HUES64 (cell line): ENCODE measurements around the gene RAB31.
"Not testable (repeated sequence)": the region's sequence is repeated elsewhere in the genome, so short reads cannot be mapped to it uniquely, and the experiment has no call there.

ENCODE experiments used
- H3K27ac ChIP-seq: 2 replicates; pipeline ENCODE4 v1.7.0; 2013; ENCODE audit warnings: low read depth, low read length, inconsistent platforms
- H3K27me3 ChIP-seq: 2 replicates; pipeline ENCODE4 v1.6.1; 2013; ENCODE audit warnings: mild to moderate bottlenecking, low read length; ENCODE audit not compliant: insufficient read depth
- H3K36me3 ChIP-seq: 2 replicates; pipeline ENCODE4 v1.6.1; 2013; ENCODE audit warnings: mild to moderate bottlenecking, low read length; ENCODE audit not compliant: insufficient read depth
- H3K4me1 ChIP-seq: 2 replicates; pipeline ENCODE4 v1.6.1; 2013; ENCODE audit warnings: mild to moderate bottlenecking, low read length, moderate library complexity; ENCODE audit not compliant: insufficient read depth
- H3K4me3 ChIP-seq: 2 replicates; pipeline ENCODE4 v1.5.1; 2013; ENCODE audit warnings: mild to moderate bottlenecking, low read length, moderate library complexity
- H3K9ac ChIP-seq: 2 replicates; pipeline ENCODE4 v1.6.1; 2013; ENCODE audit warnings: mild to moderate bottlenecking, low read depth, low read length
- H3K9me3 ChIP-seq: 2 replicates; pipeline ENCODE4 v1.6.1; 2013; ENCODE audit warnings: low read depth, low read length; ENCODE audit not compliant: insufficient read depth
- WGBS: fragments of 150-250, 120-280 bp; methylation state at CpG from one replicate; pipeline ENCODE4 v1.1.7; 2013; ENCODE audit warnings: missing lambda C conversion rate; 5-methylcytosine and 5-hydroxymethylcytosine counted together

Gene RAB31

GRCh38 chr18:9885170-9886004 lies 177.3 kb downstream of the RAB31 start, which contains the start of gene TXNDC2:
Gene TXNDC2, plus strand, starts transcription at chr18:9885973. Its CDS starts 708 bp downstream, at chr18:9886681.
- Histone ChIP-seq H3K27ac (no peak within 1 kb of the TSS), H3K27me3 (no peaks in the 10 kb centered on the region), H3K4me3 (no peak within 1 kb of the TSS), H3K36me3 (no peaks in the 10 kb centered on the region), H3K4me1 (no peaks in the 10 kb centered on the region), H3K9ac (no peak within 1 kb of the TSS), H3K9me3 (no peaks in the 10 kb centered on the region)
- WGBS = 92% methylated on average over 7 of the region's 8 CpGs

GRCh38 chr18:9886005-9886348 lies 177.9 kb downstream of the RAB31 start:
- Histone ChIP-seq H3K27ac (no peak overlapping the region), H3K36me3 (no peaks in the 10 kb centered on the region), H3K4me1 (no peaks in the 10 kb centered on the region), H3K27me3 (no peaks in the 10 kb centered on the region), H3K9me3 (no peaks in the 10 kb centered on the region), H3K4me3 (no peak overlapping the region), H3K9ac (no peak overlapping the region)
- WGBS = 94% methylated on average over 3 of the region's 3 CpGs

- Histone ChIP-seq H3K27ac (no peak overlapping the region), H3K4me3 (no peak overlapping the region), H3K36me3 (no peaks in the 10 kb centered on the region), H3K9ac (no peak overlapping the region), H3K27me3 (no peaks in the 10 kb centered on the region), H3K9me3 (no peaks in the 10 kb centered on the region), H3K4me1 (no peaks in the 10 kb centered on the region)
- 91% methylated on average over 4 of the region's 5 CpGs for WGBS
Observed at GRCh38 chr18:9887992-9888391, 179.9 kb downstream of the RAB31 start.

GRCh38 chr18:9890196-9890595 lies 182.1 kb downstream of the RAB31 start:
- Histone ChIP-seq H3K4me1 (no peaks in the 10 kb centered on the region), H3K36me3 (no peaks in the 10 kb centered on the region), H3K9ac (no peak overlapping the region), H3K27ac (no peak overlapping the region), H3K4me3 (no peak overlapping the region), H3K27me3 (no peaks in the 10 kb centered on the region), H3K9me3 (no peaks in the 10 kb centered on the region)
- 97% methylated on average over 5 of the region's 5 CpGs for WGBS

- Histone ChIP-seq H3K9ac (no peak overlapping the region), H3K9me3 (no peaks in the 10 kb centered on the region), H3K27ac (no peak overlapping the region), H3K4me1 (no peaks in the 10 kb centered on the region), H3K36me3 (no peaks in the 10 kb centered on the region), H3K27me3 (no peaks in the 10 kb centered on the region), H3K4me3 (no peak overlapping the region)
- WGBS = no CpG with 5 or more reads among the region's 1 CpG
Observed at GRCh38 chr18:9890957-9891356, 182.9 kb downstream of the RAB31 start.

GRCh38 chr18:9891515-9891914 lies 183.4 kb downstream of the RAB31 start:
- 79% methylated on average over 4 of the region's 4 CpGs for WGBS
- not testable (repeated sequence) for H3K27ac ChIP-seq, H3K4me3 ChIP-seq, H3K9ac ChIP-seq, H3K9me3 ChIP-seq, H3K4me1 ChIP-seq, H3K27me3 ChIP-seq, H3K36me3 ChIP-seq

GRCh38 chr18:9894454-9895068 lies 186.5 kb downstream of the RAB31 start:
- Histone ChIP-seq H3K4me3 (no peak overlapping the region), H3K9me3 (no peaks in the 10 kb centered on the region), H3K36me3 (no peaks in the 10 kb centered on the region), H3K27ac (no peak overlapping the region), H3K27me3 (no peaks in the 10 kb centered on the region), H3K9ac (no peak overlapping the region), H3K4me1 (0 out of 2 replicates have a peak, but pooled peaks cover 7% of the 10 kb centered on the region)
- 99% methylated on average over 6 of the region's 6 CpGs for WGBS

- Histone ChIP-seq H3K4me3 (no peak overlapping the region), H3K4me1 (peaks cover 17% of the 10 kb centered on the region; the same call in 1 of the 2 replicates), H3K9me3 (no peaks in the 10 kb centered on the region), H3K27me3 (no peaks in the 10 kb centered on the region), H3K27ac (no peak overlapping the region), H3K9ac (no peak overlapping the region), H3K36me3 (no peaks in the 10 kb centered on the region)
- 97% methylated on average over 5 of the region's 5 CpGs for WGBS
Observed at GRCh38 chr18:9897129-9897528, 189.0 kb downstream of the RAB31 start.

- H3K36me3 ChIP-seq, H3K9me3 ChIP-seq, H3K4me3 ChIP-seq, H3K27me3 ChIP-seq, H3K9ac ChIP-seq, H3K27ac ChIP-seq: not testable (repeated sequence)
- H3K4me1 ChIP-seq = peaks cover 17% of the 10 kb centered on the region; the same call in 1 of the 2 replicates
- 95% methylated on average over 10 of the region's 10 CpGs for WGBS
Observed at GRCh38 chr18:9897787-9898291, 189.7 kb downstream of the RAB31 start.

- Histone ChIP-seq H3K9ac (no peak overlapping the region), H3K9me3 (no peaks in the 10 kb centered on the region), H3K27ac (no peak overlapping the region), H3K36me3 (no peaks in the 10 kb centered on the region), H3K4me1 (peaks cover 17% of the 10 kb centered on the region; the same call in 1 of the 2 replicates), H3K27me3 (no peaks in the 10 kb centered on the region), H3K4me3 (no peak overlapping the region)
- 79% methylated on average over 11 of the region's 11 CpGs for WGBS
Observed at GRCh38 chr18:9898792-9899549, 190.9 kb downstream of the RAB31 start.

- not testable (repeated sequence) for H3K4me3 ChIP-seq, H3K27ac ChIP-seq, H3K36me3 ChIP-seq, H3K9ac ChIP-seq, H3K9me3 ChIP-seq, H3K27me3 ChIP-seq
- peaks cover 17% of the 10 kb centered on the region; the same call in 1 of the 2 replicates for H3K4me1 ChIP-seq
- 95% methylated on average over 1 of the region's 1 CpG for WGBS
Observed at GRCh38 chr18:9899550-9899930, 191.4 kb downstream of the RAB31 start.
